ACC112 (cell line): ENCODE results near the gene FBXL12.

ENCODE experiments used
- H2AFZ ChIP-seq: fragments of 200-600 bp; sonication (generic); one replicate; pipeline ENCODE4 v1.6.0; 2017; ENCODE audit warnings: antibody characterized with exemption, low read length; ENCODE audit not compliant: unreplicated experiment
- H3K27ac ChIP-seq: fragments of 200-600 bp; sonication (generic); 2 replicates; pipeline ENCODE4 v1.5.1; 2014; ENCODE audit warnings: low read depth, mild to moderate bottlenecking, antibody characterized with exemption, low read length, moderate library complexity
- H3K27me3 ChIP-seq: fragments of 200-600 bp; sonication (generic); 2 replicates; pipeline ENCODE4 v1.6.1; 2014; ENCODE audit warnings: mild to moderate bottlenecking, antibody characterized with exemption, low read length, moderate library complexity, mixed read lengths; ENCODE audit not compliant: insufficient read depth
- H3K36me3 ChIP-seq: fragments of 200-600 bp; sonication (generic); 2 replicates; pipeline ENCODE4 v1.6.1; 2016; ENCODE audit warnings: mild to moderate bottlenecking, antibody characterized with exemption, low read length, moderate library complexity, mixed read lengths; ENCODE audit not compliant: insufficient read depth
- H3K4me1 ChIP-seq: fragments of 200-600 bp; sonication (generic); one replicate; pipeline ENCODE4 v1.6.1; 2016; ENCODE audit warnings: low read length, mixed read lengths; ENCODE audit not compliant: insufficient read depth, unreplicated experiment, control insufficient read depth
- H3K4me3 ChIP-seq: fragments of 200-600 bp; sonication (generic); 2 replicates; pipeline ENCODE4 v1.5.1; 2014; ENCODE audit warnings: mild to moderate bottlenecking, low read depth, low read length
- H3K79me2 ChIP-seq: fragments of 200-600 bp; sonication (generic); one replicate; pipeline ENCODE4 v1.6.0; 2016; ENCODE audit warnings: low read length; ENCODE audit not compliant: control insufficient read depth, unreplicated experiment, insufficient read depth

FBXL12 gene

DNA sequence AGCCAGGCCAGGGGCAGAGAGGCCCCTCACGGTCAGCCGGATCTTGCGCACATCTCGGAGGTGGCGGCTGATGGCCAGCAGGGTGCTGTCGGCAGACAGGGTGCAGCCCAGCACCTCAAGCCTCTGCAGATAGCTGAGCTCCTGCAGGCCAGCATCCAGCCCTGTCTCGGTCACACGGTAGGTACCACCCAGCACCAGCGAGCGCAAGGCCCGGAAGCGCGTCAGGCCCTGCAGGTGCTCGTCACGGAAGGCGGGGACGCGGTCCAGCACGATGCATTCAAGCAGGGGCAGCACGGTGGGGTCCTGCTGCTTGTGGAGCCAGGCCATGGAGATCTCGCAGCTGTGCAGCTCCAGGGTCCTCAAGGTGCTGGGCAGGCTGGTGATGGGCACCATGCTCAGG lies 7.7 kb downstream of the FBXL12 start:
- H3K27ac ChIP-seq = no peak overlapping the region
- H3K4me1 ChIP-seq = no peaks in the 10 kb centered on the region

DNA sequence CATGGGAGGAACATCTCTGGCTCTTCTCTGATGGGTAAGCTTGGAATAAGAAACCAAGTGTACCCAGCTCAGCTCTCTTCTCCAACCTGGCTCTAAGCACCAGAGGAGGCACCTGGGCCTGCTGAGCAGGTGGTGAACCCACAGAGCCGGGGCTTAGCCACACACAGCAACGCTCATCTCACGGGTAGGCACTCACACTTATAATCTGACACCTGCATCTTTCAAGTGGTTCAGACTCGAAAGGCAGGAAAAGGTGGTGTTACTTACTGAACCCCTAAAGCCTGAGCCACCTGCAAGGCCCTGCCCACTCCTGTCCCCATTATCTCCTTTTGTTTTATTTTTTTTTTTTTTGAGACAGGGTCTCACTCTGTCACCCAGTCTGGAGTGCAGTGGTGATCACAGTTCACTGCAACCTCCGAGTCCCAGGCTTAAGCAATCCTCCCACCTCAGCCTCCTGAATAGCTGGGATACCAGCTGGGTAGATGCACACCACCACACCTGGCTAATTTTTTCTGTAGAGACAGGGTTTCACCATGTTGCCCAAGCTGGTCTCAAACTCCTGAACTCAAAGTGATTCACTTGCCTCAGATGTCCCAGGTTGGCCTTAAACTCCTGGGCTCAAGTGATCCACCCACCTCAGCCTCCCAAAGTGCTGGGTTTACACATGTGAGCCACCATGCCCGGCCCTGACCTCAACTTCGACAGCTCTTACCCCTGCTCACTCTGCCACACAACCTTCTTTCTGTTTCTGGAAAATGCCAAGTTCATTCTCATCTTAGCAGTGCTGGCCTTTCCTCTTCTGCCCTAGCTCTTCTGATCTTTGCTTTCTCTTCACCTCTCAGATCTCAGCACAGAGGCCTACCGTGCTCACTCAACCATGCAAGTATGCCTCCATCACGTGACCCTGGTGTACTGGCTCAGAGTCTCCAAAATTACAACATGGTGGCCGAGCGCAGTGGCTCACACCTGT lies 9.7 kb downstream of the FBXL12 start:
- Histone ChIP-seq H3K36me3 (no peaks in the 10 kb centered on the region), H3K4me3 (no peak overlapping the region), H3K4me1 (no peaks in the 10 kb centered on the region), H3K79me2 (no peaks in the 10 kb centered on the region), H2AFZ (no peak overlapping the region), H3K27me3 (no peaks in the 10 kb centered on the region), H3K27ac (no peak overlapping the region)

More for the DNA sequence above, 7.7 kb downstream of the FBXL12 start:
- H3K4me3 ChIP-seq = no peak overlapping the region
- no peaks in the 10 kb centered on the region for H3K27me3 ChIP-seq
- 0 out of 2 replicates have a peak, but pooled peaks cover 4% of the 10 kb centered on the region for H3K36me3 ChIP-seq
- H2AFZ ChIP-seq = no peak overlapping the region
- H3K79me2 ChIP-seq = peaks cover 3% of the 10 kb centered on the region

DNA sequence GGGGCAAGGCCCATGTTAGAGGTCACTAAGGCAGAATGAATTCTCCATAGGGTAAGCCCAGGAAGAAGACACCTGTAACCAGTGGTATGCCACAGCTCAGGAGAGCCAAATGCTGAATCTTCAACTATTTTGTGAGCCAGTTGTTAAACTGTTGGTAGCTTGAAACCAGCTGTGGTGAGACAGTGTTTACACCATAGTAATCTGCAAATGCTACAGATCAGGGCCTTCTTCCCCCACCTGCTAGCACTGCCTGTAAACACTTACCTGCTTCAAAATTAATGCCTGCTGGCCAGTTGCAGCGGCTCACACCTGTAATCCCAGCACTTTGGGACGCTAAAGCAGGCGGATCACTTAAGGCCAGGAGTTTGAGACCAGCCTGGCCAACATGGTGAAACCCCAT lies 12.1 kb downstream of the FBXL12 start:
- Histone ChIP-seq H3K79me2 (no peaks in the 10 kb centered on the region), H3K4me3 (no peak overlapping the region), H3K36me3 (no peaks in the 10 kb centered on the region), H3K27ac (no peak overlapping the region), H2AFZ (no peak overlapping the region), H3K4me1 (no peaks in the 10 kb centered on the region), H3K27me3 (no peaks in the 10 kb centered on the region)

- Histone ChIP-seq H3K4me3 (no peak overlapping the region), H3K27ac (no peak overlapping the region), H3K79me2 (no peaks in the 10 kb centered on the region), H3K4me1 (no peaks in the 10 kb centered on the region), H2AFZ (no peak overlapping the region), H3K27me3 (no peaks in the 10 kb centered on the region), H3K36me3 (no peaks in the 10 kb centered on the region)
Measured at GRCh38 chr19:9801976-9802375, 16.9 kb downstream of the FBXL12 start.

GRCh38 chr19:9799162-9799561 lies 19.7 kb downstream of the FBXL12 start:
- H3K79me2 ChIP-seq = no peaks in the 10 kb centered on the region
- no peak overlapping the region for H2AFZ ChIP-seq
- H3K4me1 ChIP-seq = no peaks in the 10 kb centered on the region
- H3K27ac ChIP-seq = no peak overlapping the region
- no peaks in the 10 kb centered on the region for H3K27me3 ChIP-seq
- H3K4me3 ChIP-seq = no peak overlapping the region
- no peaks in the 10 kb centered on the region for H3K36me3 ChIP-seq

- no peak overlapping the region for H3K27ac ChIP-seq
- no peaks in the 10 kb centered on the region for H3K27me3 ChIP-seq
- H3K4me1 ChIP-seq = no peaks in the 10 kb centered on the region
- no peak overlapping the region for H2AFZ ChIP-seq
- no peaks in the 10 kb centered on the region for H3K79me2 ChIP-seq
- H3K36me3 ChIP-seq = no peaks in the 10 kb centered on the region
- no peak overlapping the region for H3K4me3 ChIP-seq
Measured at GRCh38 chr19:9797871-9798270, 21.0 kb downstream of the FBXL12 start.

GRCh38 chr19:9796113-9796773 lies 22.6 kb downstream of the FBXL12 start:
- Histone ChIP-seq H3K79me2 (no peaks in the 10 kb centered on the region), H3K4me1 (no peaks in the 10 kb centered on the region), H2AFZ (no peak overlapping the region), H3K4me3 (no peak overlapping the region; the same call in 1 of the 2 replicates), H3K27me3 (no peaks in the 10 kb centered on the region), H3K36me3 (no peaks in the 10 kb centered on the region), H3K27ac (no peak overlapping the region)

DNA sequence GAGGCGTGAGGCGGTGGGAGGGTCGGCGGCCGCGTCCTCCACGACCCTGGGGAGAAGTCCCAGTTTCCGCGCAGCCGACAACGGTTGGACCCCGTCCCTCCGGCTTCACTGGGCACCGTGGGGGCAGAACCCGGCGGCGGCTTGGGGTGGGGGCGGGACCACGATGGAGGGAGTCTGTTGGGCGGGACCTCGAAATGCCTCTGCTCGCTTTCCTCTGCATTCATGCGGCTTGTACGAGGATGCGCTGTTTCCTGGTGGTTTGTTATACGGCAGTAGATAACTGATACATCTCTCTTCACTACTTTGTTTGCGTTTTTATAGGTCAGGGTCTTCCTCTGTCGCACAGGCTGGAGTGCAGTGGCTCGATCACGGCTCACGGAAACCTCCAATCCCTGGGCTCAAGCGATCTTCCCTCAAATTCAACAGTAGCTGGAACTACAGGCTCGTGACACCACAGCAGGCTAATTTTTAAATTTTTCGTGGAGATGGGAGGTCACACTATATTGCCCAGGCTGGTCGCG lies 25.7 kb downstream of the FBXL12 start:
- H3K27ac ChIP-seq = peak overlapping the region; percentile 51; the same call in 1 of the 2 replicates

GRCh38 chr19:9792206-9793070 lies 26.4 kb downstream of the FBXL12 start:
- Histone ChIP-seq H3K27ac (peak overlapping the region; percentile 53; the same call in 1 of the 2 replicates), H3K79me2 (no peaks in the 10 kb centered on the region), H3K36me3 (no peaks in the 10 kb centered on the region), H2AFZ (peak overlapping the region; percentile 96), H3K4me3 (peak overlapping the region; percentile 92), H3K4me1 (peaks cover 4% of the 10 kb centered on the region), H3K27me3 (no peaks in the 10 kb centered on the region)

More for the DNA sequence above, 25.7 kb downstream of the FBXL12 start:
- Histone ChIP-seq H3K4me1 (peaks cover 4% of the 10 kb centered on the region), H3K4me3 (peak overlapping the region; percentile 92), H2AFZ (peak overlapping the region; percentile 96), H3K79me2 (no peaks in the 10 kb centered on the region), H3K27me3 (no peaks in the 10 kb centered on the region), H3K36me3 (no peaks in the 10 kb centered on the region)
